ENCODE data around the gene PLSCR3. TPM values are rescaled to one million over a fixed set of nuclear protein-coding genes. Genes with fewer than 3 reads are reported as not detected.

The PLSCR3 gene
- 43.9 and 45.8 TPM in 2 replicates for total RNA-seq

GRCh38 chr17:7394452-7395191, at the start of gene PLSCR3:
TSS of gene PLSCR3 (minus strand) at chr17:7394525. CDS start at chr17:7394110, 415 bp downstream.

GRCh38 chr17:7439462-7440112, 45.3 kb upstream of the PLSCR3 start, which contains the start of gene FGF11:
TSS of gene FGF11 (plus strand) at chr17:7439512. CDS start at chr17:7439621, 109 bp downstream.

GRCh38 chr17:7428557-7428956, 34.2 kb upstream of the PLSCR3 start, which contains the start of gene SPEM3:
TSS of gene SPEM3 (plus strand) at chr17:7428857. CDS start at chr17:7428903, 46 bp downstream.

GRCh38 chr17:7425316-7425715, 31.0 kb upstream of the PLSCR3 start, which contains the start of gene SPEM2:
TSS of gene SPEM2 (plus strand) at chr17:7425616. CDS start at chr17:7425689, 73 bp downstream.

GRCh38 chr17:7419819-7420610, 25.7 kb upstream of the PLSCR3 start, which contains the start of gene SPEM1:
TSS of gene SPEM1 (plus strand) at chr17:7420324. CDS start at chr17:7420385, 61 bp downstream.

GRCh38 chr17:7407485-7408251, 13.3 kb upstream of the PLSCR3 start, which contains the start of gene NLGN2:
TSS of gene NLGN2 (plus strand) at chr17:7407845. CDS start at chr17:7408256, 411 bp downstream.

GRCh38 chr17:7403977-7404736, 9.8 kb upstream of the PLSCR3 start, which contains the start of gene TMEM256:
TSS of gene TMEM256 (minus strand) at chr17:7404097. CDS start at chr17:7404084, 13 bp downstream.

GRCh38 chr17:7380855-7381683, 13.3 kb downstream of the PLSCR3 start, which contains the start of gene TNK1:
TSS of gene TNK1 (plus strand) at chr17:7381089. CDS start at chr17:7382927, 1,838 bp downstream.

GRCh38 chr17:7355053-7355452, 39.3 kb downstream of the PLSCR3 start, which contains the start of gene TMEM95:
TSS of gene TMEM95 (plus strand) at chr17:7355156. CDS start at chr17:7355205, 49 bp downstream.

GRCh38 chr17:7351665-7352502, 42.4 kb downstream of the PLSCR3 start, which contains the start of gene KCTD11:
TSS of gene KCTD11 (plus strand) at chr17:7352162.

Other genes starting within 250 kb of the PLSCR3 start
- 0.34 and 1.2 TPM in 2 replicates for gene ASGR1, start 215.2 kb downstream of the PLSCR3 start, total RNA-seq
- gene DLG4, start 174.7 kb downstream of the PLSCR3 start, total RNA-seq = 7.9 and 8.9 TPM in 2 replicates
- gene ACADVL, start 174.6 kb downstream of the PLSCR3 start, total RNA-seq = 179 and 194 TPM in 2 replicates
- gene DVL2, start 160.0 kb downstream of the PLSCR3 start, total RNA-seq = 57.5 and 65.3 TPM in 2 replicates
- gene PHF23, start 155.1 kb downstream of the PLSCR3 start, total RNA-seq = 41.5 and 42.4 TPM in 2 replicates
- gene GABARAP, start 152.1 kb downstream of the PLSCR3 start, total RNA-seq = 213 and 286 TPM in 2 replicates
- gene CTDNEP1, start 142.8 kb downstream of the PLSCR3 start, total RNA-seq = 58.0 and 67.5 TPM in 2 replicates
- 37.8 and 40.9 TPM in 2 replicates for gene ELP5, start 142.3 kb downstream of the PLSCR3 start, total RNA-seq
- gene CLDN7, start 132.0 kb downstream of the PLSCR3 start, total RNA-seq = 11.3 and 13.1 TPM in 2 replicates
- 0.15 and 1.0 TPM in 2 replicates for gene SLC2A4, start 112.8 kb downstream of the PLSCR3 start, total RNA-seq
- 0.34 TPM in 1 of 2 replicates, not detected in the other for gene YBX2, start 99.9 kb downstream of the PLSCR3 start, total RNA-seq
- 783 and 934 TPM in 2 replicates for gene EIF5A, start 86.9 kb downstream of the PLSCR3 start, total RNA-seq
- gene GPS2, start 79.2 kb downstream of the PLSCR3 start, total RNA-seq = 70.6 and 96.3 TPM in 2 replicates
- 9.9 and 12.2 TPM in 2 replicates for gene NEURL4, start 65.2 kb downstream of the PLSCR3 start, total RNA-seq
- 0.50 and 1.2 TPM in 2 replicates for gene ACAP1, start 58.0 kb downstream of the PLSCR3 start, total RNA-seq
- 7.6 and 7.9 TPM in 2 replicates for gene KCTD11, start 42.4 kb downstream of the PLSCR3 start, total RNA-seq
- 0.15 TPM in 1 of 2 replicates, not detected in the other for gene TMEM95, start 39.4 kb downstream of the PLSCR3 start, total RNA-seq
- gene TNK1, start 13.4 kb downstream of the PLSCR3 start, total RNA-seq = under 0.01 TPM in 1 of 2 replicates, not detected in the other
- gene TMEM256, start 9.6 kb upstream of the PLSCR3 start, total RNA-seq = 213 and 214 TPM in 2 replicates
- gene NLGN2, start 13.3 kb upstream of the PLSCR3 start, total RNA-seq = 9.1 and 10.3 TPM in 2 replicates
- gene SPEM1, start 25.8 kb upstream of the PLSCR3 start, total RNA-seq = not detected in 2 replicates
- gene SPEM2, start 31.1 kb upstream of the PLSCR3 start, total RNA-seq = not detected in 2 replicates
- not detected in 2 replicates for gene SPEM3, start 34.3 kb upstream of the PLSCR3 start, total RNA-seq
- gene TMEM102, start 40.9 kb upstream of the PLSCR3 start, total RNA-seq = 2.2 and 3.5 TPM in 2 replicates
- 0.30 TPM in 1 of 2 replicates, not detected in the other for gene FGF11, start 45.0 kb upstream of the PLSCR3 start, total RNA-seq
- gene CHRNB1, start 50.5 kb upstream of the PLSCR3 start, total RNA-seq = 2.0 and 3.6 TPM in 2 replicates
- gene ZBTB4, start 85.1 kb upstream of the PLSCR3 start, total RNA-seq = 15.3 and 16.6 TPM in 2 replicates
- gene SLC35G6, start 86.9 kb upstream of the PLSCR3 start, total RNA-seq = not detected in 2 replicates
- gene POLR2A, start 89.8 kb upstream of the PLSCR3 start, total RNA-seq = 21.5 and 22.1 TPM in 2 replicates
- 21.4 and 23.6 TPM in 2 replicates for gene TNFSF12, start 154.5 kb upstream of the PLSCR3 start, total RNA-seq
- 1.2 TPM in 2 replicates for gene TNFSF13, start 164.2 kb upstream of the PLSCR3 start, total RNA-seq
- gene SENP3, start 167.4 kb upstream of the PLSCR3 start, total RNA-seq = 70.2 and 87.8 TPM in 2 replicates
- 27.7 and 27.8 TPM in 2 replicates for gene CD68, start 185.1 kb upstream of the PLSCR3 start, total RNA-seq
- gene MPDU1, start 189.3 kb upstream of the PLSCR3 start, total RNA-seq = 243 and 251 TPM in 2 replicates
- gene SOX15, start 195.6 kb upstream of the PLSCR3 start, total RNA-seq = 2.4 and 2.7 TPM in 2 replicates
- gene FXR2, start 220.4 kb upstream of the PLSCR3 start, total RNA-seq = 30.6 and 36.0 TPM in 2 replicates
- 34.1 and 35.5 TPM in 2 replicates for gene SAT2, start 233.3 kb upstream of the PLSCR3 start, total RNA-seq
- gene SHBG, start 235.6 kb upstream of the PLSCR3 start, total RNA-seq = 0.15 and 0.84 TPM in 2 replicates

Data from bronchus fibroblast of lung (primary cell).